ENCODE results near the gene ZNF827. TPM values are rescaled to one million over a fixed set of nuclear protein-coding genes. Genes with fewer than 3 reads are reported as not detected.

Gene ZNF827
- total and polyA plus RNA-seq, 2 of the 13 experiments (the other 11 are each of a cell fraction or from before 2014, with no cell fraction given), result 2.8 TPM

- TF ChIP-seq NR1H2 (CRISPR knock-in tag; IDR thresholded peaks at IDR 0.05; ENCODE audit: borderline replicate concordance, low read depth) (no peak), CBX1 (IDR thresholded peaks at IDR 0.05; ENCODE audit: low read depth) (no peak)
These were observed 177.4 kb downstream of the ZNF827 start (continued) for GRCh38 chr4:145760961-145761929.

- intact Hi-C loops (cut with micrococcal nuclease; ENCODE audit: unreplicated experiment) (no loop called here), in situ Hi-C loops (cut with HindIII; ENCODE audit: extremely low pct_ligation_motif_present, low pct_unique_long_range_greater_than_20kb) (no loop called here)
- FAIRE-seq (no peak), DNase-seq (ENCODE audit: low spot score) (no peak), ATAC-seq (no peak)
- Histone ChIP-seq H4K20me1 (ENCODE audit: insufficient read depth, low read length) (no peaks in the 10 kb centered on the region), H2AFZ (ENCODE audit: low read length) (no peak overlapping the region), H3K4me3 (replicated peaks in 1 of 3; ENCODE audit: insufficient read depth in 1 of 3, low read depth in 2 of 3, low read length in 3 of 3) (no peak overlapping the region), H3K27me3 (ENCODE audit: control insufficient read depth in 1 of 2, insufficient read depth in 2 of 2, low read length in 2 of 2) (no peaks in the 10 kb centered on the region), H3K4me1 (ENCODE audit: insufficient read depth, low read length) (no peaks in the 10 kb centered on the region), H3K9ac (ENCODE audit: insufficient read depth, low read depth, low read length) (no peak overlapping the region), H3K79me2 (ENCODE audit: insufficient read depth, low read length) (no peaks in the 10 kb centered on the region), H3K9me3 (ENCODE audit: low read length) (no peaks in the 10 kb centered on the region), H3K27ac (ENCODE audit: extremely low read length, insufficient read depth, low read length) (no peak overlapping the region), H3K36me3 (replicated peaks in 1 of 2; ENCODE audit: control insufficient read depth in 1 of 2, insufficient read depth in 2 of 2, low read length in 2 of 2) (peaks cover 11 to 37% of the 10 kb centered on the region in 2 experiments; a peak in 4 of 5 replicates), H3K4me2 (ENCODE audit: low read depth, low read length) (no peak overlapping the region)
- POLR2A ChIA-PET, result no interaction called here
- WGBS (ENCODE audit: low lambda C conversion rate), result 96% methylated on average over 8 of the region's 8 CpGs
- no TSS peak for BruUV-seq (replicated peaks)
- CTCF ChIA-PET (ENCODE audit: low intra/inter-chr PET ratio, low total read pairs), result no interaction called here
- TF ChIP-seq ZNF318 (CRISPR knock-in tag; IDR thresholded peaks at IDR 0.05) (no peak), REPIN1 (CRISPR knock-in tag; IDR thresholded peaks at IDR 0.05; ENCODE audit: borderline replicate concordance, low read depth) (no peak), CENPX (CRISPR knock-in tag; IDR thresholded peaks at IDR 0.05) (no peak), SMAD9 (CRISPR knock-in tag; IDR thresholded peaks at IDR 0.05) (no peak), SRSF4 (IDR thresholded peaks at IDR 0.05; ENCODE audit: low read depth, low read length, poor library complexity, severe bottlenecking) (no peak), ZBTB44 (CRISPR knock-in tag; IDR thresholded peaks at IDR 0.05) (no peak), ZNF225 (CRISPR knock-in tag; IDR thresholded peaks at IDR 0.05) (no peak), SRSF9 (IDR thresholded peaks at IDR 0.05; ENCODE audit: borderline replicate concordance, insufficient read depth, low read depth, low read length, poor library complexity, severe bottlenecking) (no peak), ZNF564 (CRISPR knock-in tag; IDR thresholded peaks at IDR 0.05) (no peak), NCOA1 (CRISPR knock-in tag; IDR thresholded peaks at IDR 0.05) (no peak)
These were observed 178.4 kb downstream of the ZNF827 start for GRCh38 chr4:145760176-145760575.

Data from HepG2 (cell line).